Muscle of leg (tissue), 11 donors: ENCODE data around the gene ABHD16A. TPM values are rescaled to one million over a fixed set of nuclear protein-coding genes. Genes with fewer than 3 reads are reported as not detected.

Experiments
- DNase-seq: peaks from one replicate; pipeline ENCODE4 v3.0.0; 2013
- H3K27ac ChIP-seq: one replicate; pipeline ENCODE4 v1.5.1; 2013; ENCODE audit warnings: mild to moderate bottlenecking, low read length, control low read depth
- H3K27me3 ChIP-seq: one replicate; pipeline ENCODE4 v1.6.1; 2013; ENCODE audit warnings: low read length; ENCODE audit not compliant: control insufficient read depth, insufficient read depth
- H3K36me3 ChIP-seq: one replicate; pipeline ENCODE4 v1.6.1; 2013; ENCODE audit warnings: low read length; ENCODE audit not compliant: control insufficient read depth, insufficient read depth
- H3K4me1 ChIP-seq: one replicate; pipeline ENCODE4 v1.6.1; 2013; ENCODE audit warnings: low read length; ENCODE audit not compliant: control insufficient read depth, insufficient read depth
- H3K4me3 ChIP-seq: one replicate; pipeline ENCODE4 v1.5.1; 2013; ENCODE audit warnings: low read length, control low read depth
- H3K9me3 ChIP-seq: replicated peaks from 2 replicates; pipeline ENCODE4 v1.6.1; 2013; ENCODE audit warnings: low read depth, low read length; ENCODE audit not compliant: control insufficient read depth
- WGBS: methylation state at CpG from one replicate; pipeline ENCODE4 v1.1.5; 2013; ENCODE audit warnings: missing lambda C conversion rate; ENCODE audit not compliant: insufficient coverage; 5-methylcytosine and 5-hydroxymethylcytosine counted together
- polyA plus RNA-seq, 8 donors: library from polyadenylated mRNA; unstranded; fragments of 120-200 nt; gene quantifications; one replicate each; pipeline versions ENCODE4 v1.2.1 to v1.2.3, GENCODE V29; 2013; ENCODE audit warnings: inconsistent platforms in 1 of 8, low replicate concordance in 1 of 8; ENCODE audit not compliant: insufficient read length in 8 of 8, insufficient read depth in 1 of 8
- total RNA-seq: library from RNA; stranded (reverse); fragments of 120-200 nt; gene quantifications from one replicate; pipeline ENCODE4 v1.2.4, GENCODE V29; 2013

Gene ABHD16A
- total and polyA plus RNA-seq, 9 donors: 42.0 to 55.8 (median 45.4) TPM

DNA sequence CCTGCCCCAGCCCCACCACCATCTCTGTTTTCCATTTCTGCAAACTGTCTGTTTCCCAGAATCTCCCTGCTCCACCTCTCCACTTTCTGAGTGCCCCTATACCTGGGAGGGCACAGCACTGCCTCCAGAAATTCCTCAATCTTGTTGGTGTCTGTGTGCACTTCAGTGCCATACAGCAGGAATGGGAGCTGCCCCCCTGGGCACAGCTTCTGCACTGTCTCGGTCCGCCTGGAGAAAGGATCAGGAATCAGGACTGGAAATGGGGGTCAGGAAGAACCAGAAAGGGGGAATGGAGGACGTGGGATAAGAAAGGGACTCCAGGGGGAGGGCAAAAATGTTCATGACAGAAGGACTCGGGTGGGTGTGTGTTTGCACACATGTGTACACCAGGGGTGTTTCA lies 30.6 kb upstream of the ABHD16A start:
- no peak for DNase-seq
- Histone ChIP-seq H3K9me3 (no peaks in the 10 kb centered on the region), H3K4me3 (no peak overlapping the region), H3K27ac (peak overlapping the region; percentile 97), H3K4me1 (peaks cover 46% of the 10 kb centered on the region), H3K27me3 (no peaks in the 10 kb centered on the region), H3K36me3 (peaks cover 42% of the 10 kb centered on the region)
- 86% methylated on average over 4 of the region's 4 CpGs for WGBS

DNA sequence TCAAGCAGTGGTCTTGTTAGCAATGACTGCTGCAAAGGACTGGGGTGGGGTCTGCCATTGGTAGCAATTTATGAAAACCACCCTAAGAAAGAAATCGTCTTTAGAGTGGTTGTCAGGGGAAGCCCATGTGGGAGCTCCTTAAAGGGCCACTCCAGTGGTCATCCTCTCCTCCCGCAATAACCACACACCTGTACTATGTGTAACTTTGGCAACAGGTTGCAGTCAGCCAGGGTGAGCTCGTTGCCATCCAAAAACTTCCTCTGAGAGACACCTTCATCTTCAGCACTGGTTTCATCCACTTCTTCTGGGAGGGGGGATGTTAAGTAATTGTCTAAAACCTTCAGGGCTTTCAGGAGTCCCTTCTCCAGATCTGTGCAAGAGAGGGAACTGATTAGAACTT lies 28.9 kb upstream of the ABHD16A start:
- peaks cover 58% of the 10 kb centered on the region for H3K36me3 ChIP-seq
- no peak overlapping the region for H3K27ac ChIP-seq
- no peaks in the 10 kb centered on the region for H3K27me3 ChIP-seq
- H3K4me3 ChIP-seq: no peak overlapping the region
- no peak for DNase-seq
- H3K9me3 ChIP-seq: no peaks in the 10 kb centered on the region
- H3K4me1 ChIP-seq: peaks cover 49% of the 10 kb centered on the region
- no CpG with 5 or more reads among the region's 3 CpGs for WGBS

GRCh38 chr6:31730631-31731086 lies 27.5 kb upstream of the ABHD16A start:
- Histone ChIP-seq H3K27me3 (no peaks in the 10 kb centered on the region), H3K4me1 (peaks cover 42% of the 10 kb centered on the region), H3K9me3 (no peaks in the 10 kb centered on the region), H3K36me3 (peaks cover 71% of the 10 kb centered on the region), H3K27ac (peak overlapping the region; percentile 100), H3K4me3 (no peak overlapping the region)
- WGBS: 68% methylated on average over 2 of the region's 11 CpGs
- DNase-seq: no peak

GRCh38 chr6:31729979-31730630 lies 27.0 kb upstream of the ABHD16A start:
- Histone ChIP-seq H3K27ac (peak overlapping the region; percentile 100), H3K9me3 (no peaks in the 10 kb centered on the region), H3K27me3 (no peaks in the 10 kb centered on the region), H3K4me1 (peaks cover 40% of the 10 kb centered on the region), H3K36me3 (peaks cover 76% of the 10 kb centered on the region), H3K4me3 (peak overlapping the region; percentile 99)
- DNase-seq: peak; percentile 97
- WGBS: under 1% methylated on average over 30 of the region's 46 CpGs

DNA sequence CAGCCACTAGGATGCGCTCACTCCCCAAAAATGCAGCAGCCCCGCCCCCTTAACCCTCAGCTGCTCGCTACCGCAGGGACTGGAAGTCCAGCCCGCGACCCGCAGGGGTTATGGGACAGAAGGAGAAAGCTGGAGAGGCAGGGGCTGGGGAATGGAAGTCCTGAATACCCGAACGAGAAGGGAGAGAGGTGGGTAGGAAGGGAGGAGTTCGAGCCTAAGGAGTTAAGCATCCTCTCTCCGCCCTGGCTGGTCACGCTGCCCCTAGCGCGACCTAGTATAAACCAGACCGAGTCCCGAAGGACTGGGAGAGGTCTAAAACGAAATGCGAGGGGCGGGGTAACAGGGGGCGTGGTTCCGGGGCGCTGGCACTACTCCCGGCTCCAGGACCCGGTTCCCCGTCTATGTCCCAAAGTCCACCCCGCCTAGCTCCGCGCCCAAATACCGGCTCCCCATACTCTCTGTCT lies 26.4 kb upstream of the ABHD16A start:
- 0% methylated on average over 20 of the region's 29 CpGs for WGBS
- Histone ChIP-seq H3K4me3 (peak overlapping the region; percentile 99), H3K36me3 (peaks cover 77% of the 10 kb centered on the region)

GRCh38 chr6:31728767-31729514 lies 25.8 kb upstream of the ABHD16A start, which contains the start of gene DDAH2:
DDAH2 (minus strand) TSS chr6:31729299; CDS start chr6:31729161, 138 bp downstream.
- Histone ChIP-seq H3K9me3 (no peaks in the 10 kb centered on the region), H3K4me3 (peak within 1 kb of the TSS; percentile 99), H3K27me3 (no peaks in the 10 kb centered on the region), H3K27ac (peak within 1 kb of the TSS; percentile 100), H3K4me1 (peaks cover 29% of the 10 kb centered on the region), H3K36me3 (peaks cover 78% of the 10 kb centered on the region)
- DNase-seq: peak; percentile 40
- 13% methylated on average over 25 of the region's 36 CpGs for WGBS

More for the DNA sequence above, 26.4 kb upstream of the ABHD16A start:
- Histone ChIP-seq H3K9me3 (no peaks in the 10 kb centered on the region), H3K27ac (peak overlapping the region; percentile 100), H3K27me3 (no peaks in the 10 kb centered on the region), H3K4me1 (peaks cover 35% of the 10 kb centered on the region)
- DNase-seq: peak; percentile 98

- Histone ChIP-seq H3K27me3 (no peaks in the 10 kb centered on the region), H3K4me3 (peak overlapping the region; percentile 99), H3K36me3 (peaks cover 70% of the 10 kb centered on the region), H3K4me1 (peaks cover 29% of the 10 kb centered on the region), H3K27ac (peak overlapping the region; percentile 100), H3K9me3 (no peaks in the 10 kb centered on the region)
- 64% methylated on average over 21 of the region's 41 CpGs for WGBS
- DNase-seq: peak; percentile 36
These were observed 24.9 kb upstream of the ABHD16A start for GRCh38 chr6:31727717-31728671.

GRCh38 chr6:31727034-31727716 lies 24.1 kb upstream of the ABHD16A start:
- 82% methylated on average over 6 of the region's 7 CpGs for WGBS
- H3K27me3 ChIP-seq: no peaks in the 10 kb centered on the region
- DNase-seq: peak; percentile 65
- H3K9me3 ChIP-seq: no peaks in the 10 kb centered on the region
- H3K4me3 ChIP-seq: no peak overlapping the region
- peaks cover 29% of the 10 kb centered on the region for H3K4me1 ChIP-seq
- peaks cover 63% of the 10 kb centered on the region for H3K36me3 ChIP-seq
- H3K27ac ChIP-seq: peak overlapping the region; percentile 65
